ENCODE data around the gene EIPR1.

DNA sequence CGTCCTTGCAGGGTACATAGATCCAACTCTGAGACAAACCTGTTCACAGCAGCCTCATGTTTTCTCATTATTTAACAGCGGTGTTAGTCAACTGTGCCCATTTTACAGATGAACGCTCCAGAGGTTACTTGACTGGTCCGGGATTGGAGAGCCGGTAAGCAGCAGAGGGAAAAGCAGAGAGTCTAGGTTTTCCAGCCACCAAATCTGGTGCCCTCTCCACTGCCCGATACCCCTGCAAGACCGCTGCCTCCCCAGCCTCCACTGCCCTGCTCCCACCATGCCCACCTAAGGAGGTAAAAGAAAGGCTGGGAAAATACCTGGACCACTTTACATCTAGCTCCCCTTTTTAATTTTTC, 51.5 kb downstream of the EIPR1 start:
- TF ChIP-seq, protein P1, sequence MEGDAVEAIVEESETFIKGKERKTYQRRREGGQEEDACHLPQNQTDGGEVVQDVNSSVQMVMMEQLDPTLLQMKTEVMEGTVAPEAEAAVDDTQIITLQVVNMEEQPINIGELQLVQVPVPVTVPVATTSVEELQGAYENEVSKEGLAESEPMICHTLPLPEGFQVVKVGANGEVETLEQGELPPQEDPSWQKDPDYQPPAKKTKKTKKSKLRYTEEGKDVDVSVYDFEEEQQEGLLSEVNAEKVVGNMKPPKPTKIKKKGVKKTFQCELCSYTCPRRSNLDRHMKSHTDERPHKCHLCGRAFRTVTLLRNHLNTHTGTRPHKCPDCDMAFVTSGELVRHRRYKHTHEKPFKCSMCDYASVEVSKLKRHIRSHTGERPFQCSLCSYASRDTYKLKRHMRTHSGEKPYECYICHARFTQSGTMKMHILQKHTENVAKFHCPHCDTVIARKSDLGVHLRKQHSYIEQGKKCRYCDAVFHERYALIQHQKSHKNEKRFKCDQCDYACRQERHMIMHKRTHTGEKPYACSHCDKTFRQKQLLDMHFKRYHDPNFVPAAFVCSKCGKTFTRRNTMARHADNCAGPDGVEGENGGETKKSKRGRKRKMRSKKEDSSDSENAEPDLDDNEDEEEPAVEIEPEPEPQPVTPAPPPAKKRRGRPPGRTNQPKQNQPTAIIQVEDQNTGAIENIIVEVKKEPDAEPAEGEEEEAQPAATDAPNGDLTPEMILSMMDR (IDR thresholded peaks at IDR 0.05; ENCODE audit: insufficient read depth, low read depth, low read length): no peak
- no peak for TF ChIP-seq EZH2 (IDR thresholded peaks at IDR 0.05; ENCODE audit: insufficient read depth, low read length)
